Jurkat, Clone E6-1 (cell line): Measurements from ENCODE around the gene AMHR2. TPM values are rescaled to one million over a fixed set of nuclear protein-coding genes. Genes with fewer than 3 reads are reported as not detected.
A peak's percentile ranks its signal among the peaks of the same experiment; 100 is the strongest.
"Not testable (repeated sequence)": the region's sequence is repeated elsewhere in the genome, so short reads cannot be mapped to it uniquely, and the experiment has no call there.

Source experiments
- DNase-seq: peaks from one replicate; pipeline ENCODE4 v3.0.0-alpha.2; 2011; ENCODE audit warnings: low read depth, low spot score
- H3K4me3 ChIP-seq: 2 replicates; pipeline ENCODE4 v1.5.1; 2011; ENCODE audit warnings: mild to moderate bottlenecking, low read length, control low read depth, moderate library complexity
- polyA plus RNA-seq: library from polyadenylated mRNA; unstranded; fragments of >200 nt; gene quantifications from one replicate; pipeline ENCODE4 v1.2.1, GENCODE V29; 2012; ENCODE audit warnings: missing spikeins; ENCODE audit not compliant: insufficient read length, insufficient read depth

The AMHR2 gene
- not detected for polyA plus RNA-seq

DNA sequence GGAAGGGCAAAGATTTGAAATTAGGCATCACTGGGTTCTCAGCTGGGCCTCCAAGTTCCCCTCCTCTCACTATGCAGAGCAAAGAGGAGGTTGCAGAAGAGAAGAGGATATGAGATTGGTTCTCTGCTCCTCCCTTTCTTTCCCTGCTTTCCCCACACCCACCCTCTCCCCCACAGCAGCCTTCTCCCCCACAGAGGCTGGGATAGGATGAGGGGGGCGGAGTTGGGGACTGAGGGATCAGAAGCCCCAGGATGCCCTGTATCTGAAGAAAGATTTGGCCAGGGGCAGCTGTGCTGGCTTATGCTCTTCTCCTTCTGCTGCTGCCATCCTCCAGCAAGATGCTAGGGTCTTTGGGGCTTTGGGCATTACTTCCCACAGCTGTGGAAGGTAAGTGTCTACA, at the start of gene AMHR2:
AMHR2 (plus strand) TSS at position 259 of the 400 bp plus-strand sequence; CDS start at position 339, 80 bp downstream.
- no peak within 1 kb of the TSS for H3K4me3 ChIP-seq
- no peak for DNase-seq

GRCh38 chr12:53374277-53374676, 49.4 kb upstream of the AMHR2 start:
- DNase-seq, result not testable (repeated sequence)

GRCh38 chr12:53376747-53377146, 46.9 kb upstream of the AMHR2 start:
- H3K4me3 ChIP-seq, result no peak overlapping the region
- DNase-seq, result no peak

More at GRCh38 chr12:53374277-53374676, 49.4 kb upstream of the AMHR2 start:
- H3K4me3 ChIP-seq, result not testable (repeated sequence)

DNA sequence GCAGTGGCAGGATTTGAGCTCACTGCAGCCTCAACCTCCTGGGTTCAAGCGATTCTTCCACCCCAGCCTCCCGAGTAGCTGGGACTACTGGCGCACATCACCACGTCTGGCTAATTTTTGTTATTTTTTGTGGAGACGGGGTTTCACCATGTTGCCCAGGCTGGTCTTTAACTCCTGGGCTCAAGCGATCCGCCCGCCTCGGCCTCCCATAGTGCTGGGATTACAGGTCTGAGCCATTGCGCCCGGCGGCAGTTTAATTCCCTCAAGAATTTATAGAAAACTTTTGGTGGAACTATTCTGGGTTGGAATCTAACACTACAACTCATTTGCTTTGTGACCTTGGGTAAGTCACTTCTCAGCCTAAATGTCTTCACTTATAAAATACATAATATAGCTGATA, 45.4 kb upstream of the AMHR2 start:
- peak overlapping the region; percentile 85 for H3K4me3 ChIP-seq
- no peak for DNase-seq

DNA sequence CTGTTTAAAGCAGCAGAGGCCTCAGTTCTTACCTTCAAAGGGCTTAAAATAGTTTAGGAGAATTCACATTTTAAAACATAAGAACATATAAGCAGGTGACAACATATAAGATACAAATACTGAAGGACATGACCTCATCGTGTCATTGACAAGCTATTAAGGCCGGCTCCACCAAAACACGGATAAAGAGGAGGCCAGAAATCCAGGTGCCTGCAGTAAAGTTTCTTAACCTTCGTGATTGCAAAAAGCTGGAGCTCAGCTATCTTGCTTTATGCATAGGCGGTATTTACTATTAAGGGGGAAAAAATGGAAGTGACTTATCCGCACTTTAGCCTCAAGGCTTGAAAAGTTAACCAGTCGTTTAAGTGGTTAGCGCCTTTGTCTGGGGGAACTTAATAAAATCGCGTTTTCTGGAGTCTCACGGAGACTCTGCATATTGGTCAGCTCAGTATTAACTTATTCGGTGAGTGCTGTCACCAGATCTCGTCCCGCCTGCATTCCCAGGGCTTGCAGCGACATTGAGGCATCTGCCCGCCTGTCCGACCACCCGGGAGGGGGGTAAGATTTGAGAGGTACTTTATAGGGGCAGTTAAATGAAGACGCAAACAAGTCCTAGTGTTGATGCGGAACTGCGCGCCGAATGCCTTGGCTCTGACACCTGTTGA, 44.8 kb upstream of the AMHR2 start:
- DNase-seq, result no peak
- H3K4me3 ChIP-seq, result peak overlapping the region; percentile 85

GRCh38 chr12:53379389-53380103, 44.1 kb upstream of the AMHR2 start:
- peak; percentile 100 for DNase-seq
- H3K4me3 ChIP-seq, result peak overlapping the region; percentile 85

DNA sequence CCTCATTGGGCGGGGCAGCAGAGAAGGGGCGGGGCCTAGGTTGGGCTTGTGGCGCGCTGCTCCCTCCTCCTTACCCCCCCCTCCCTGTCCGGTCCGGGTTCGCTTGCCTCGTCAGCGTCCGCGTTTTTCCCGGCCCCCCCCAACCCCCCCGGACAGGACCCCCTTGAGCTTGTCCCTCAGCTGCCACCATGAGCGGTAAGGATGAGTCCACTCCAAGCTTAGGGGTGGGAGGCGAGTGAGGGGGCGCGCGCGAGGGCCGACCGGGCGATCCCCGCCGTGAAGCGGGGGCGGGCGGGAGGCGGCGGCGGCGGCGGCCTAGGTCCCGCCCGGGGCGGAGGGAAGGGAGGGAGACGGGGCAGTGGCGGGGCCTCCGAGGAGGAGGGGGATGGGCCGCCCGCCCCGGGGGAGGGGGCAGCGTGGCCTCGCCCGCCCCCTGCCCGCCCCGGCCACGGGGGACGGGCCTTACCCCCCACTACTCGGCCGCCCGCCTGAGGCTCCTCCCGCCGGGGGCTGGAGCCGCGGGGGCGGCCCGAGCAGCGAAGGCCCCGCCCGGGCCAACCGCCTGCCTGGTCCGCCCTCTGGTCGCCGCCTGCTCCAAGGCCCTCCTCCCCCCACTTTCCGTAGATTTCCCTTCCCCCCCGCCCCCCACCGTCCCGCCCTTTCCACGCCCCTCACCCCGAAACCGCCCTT, 43.4 kb upstream of the AMHR2 start, which contains the start of gene SP1:
SP1 (plus strand) TSS at position 73 of the 690 bp plus-strand sequence; CDS start at position 189, 116 bp downstream.
- H3K4me3 ChIP-seq, result peak within 1 kb of the TSS; percentile 85
- DNase-seq, result peak; percentile 85

- peak overlapping the region; percentile 59 for H3K4me3 ChIP-seq
- no peak for DNase-seq
These were observed 42.6 kb upstream of the AMHR2 start for GRCh38 chr12:53380794-53381730.

GRCh38 chr12:53381731-53382630, 41.7 kb upstream of the AMHR2 start:
- DNase-seq, result peak; percentile 29
- H3K4me3 ChIP-seq, result no peak overlapping the region

DNA sequence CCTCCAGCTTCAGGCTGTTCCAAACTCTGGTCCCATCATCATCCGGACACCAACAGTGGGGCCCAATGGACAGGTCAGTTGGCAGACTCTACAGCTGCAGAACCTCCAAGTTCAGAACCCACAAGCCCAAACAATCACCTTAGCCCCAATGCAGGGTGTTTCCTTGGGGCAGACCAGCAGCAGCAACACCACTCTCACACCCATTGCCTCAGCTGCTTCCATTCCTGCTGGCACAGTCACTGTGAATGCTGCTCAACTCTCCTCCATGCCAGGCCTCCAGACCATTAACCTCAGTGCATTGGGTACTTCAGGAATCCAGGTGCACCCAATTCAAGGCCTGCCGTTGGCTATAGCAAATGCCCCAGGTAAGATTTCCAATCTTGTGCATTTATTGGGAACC, 40.4 kb upstream of the AMHR2 start:
- no peak overlapping the region for H3K4me3 ChIP-seq
- no peak for DNase-seq

DNA sequence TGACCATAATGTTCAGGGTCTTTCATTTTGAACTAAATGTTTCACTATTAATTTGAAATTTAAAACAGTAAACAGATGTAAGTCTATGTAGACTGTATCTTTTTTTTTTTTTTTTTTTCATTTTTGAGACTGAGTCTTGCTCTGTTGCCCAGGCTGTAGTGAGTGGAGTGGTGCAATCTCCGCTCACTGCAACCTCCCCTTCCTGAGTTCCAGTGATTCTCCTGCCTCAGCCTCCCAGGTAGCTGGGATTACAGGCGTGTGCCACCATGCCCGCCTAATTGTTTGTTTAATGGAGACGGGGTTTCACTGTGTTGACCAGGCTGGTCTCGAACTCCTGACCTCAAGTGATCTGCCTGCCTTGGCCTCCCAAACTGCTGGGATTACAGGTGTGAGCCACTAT, 37.3 kb upstream of the AMHR2 start:
- not testable (repeated sequence) for H3K4me3 ChIP-seq, DNase-seq

DNA sequence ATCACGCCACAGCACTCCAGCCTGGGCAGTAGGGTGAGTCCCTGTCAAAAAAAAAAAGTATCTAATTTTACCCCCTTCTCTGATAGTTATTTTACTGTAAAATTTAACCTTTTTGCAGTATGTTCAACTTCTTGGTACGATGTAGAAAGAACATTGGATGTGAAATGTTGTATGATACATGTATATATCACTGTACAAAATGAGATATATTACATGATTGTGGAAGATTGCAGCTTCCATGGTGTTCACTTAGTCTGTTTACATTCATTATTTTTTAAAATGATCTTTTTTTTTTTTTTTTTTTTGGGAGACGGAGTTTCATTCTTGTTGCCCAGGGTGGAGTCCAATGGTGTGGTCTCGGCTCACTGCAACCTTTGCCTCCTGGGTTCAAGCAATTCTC, 34.7 kb upstream of the AMHR2 start:
- no peak for DNase-seq
- no peak overlapping the region for H3K4me3 ChIP-seq

DNA sequence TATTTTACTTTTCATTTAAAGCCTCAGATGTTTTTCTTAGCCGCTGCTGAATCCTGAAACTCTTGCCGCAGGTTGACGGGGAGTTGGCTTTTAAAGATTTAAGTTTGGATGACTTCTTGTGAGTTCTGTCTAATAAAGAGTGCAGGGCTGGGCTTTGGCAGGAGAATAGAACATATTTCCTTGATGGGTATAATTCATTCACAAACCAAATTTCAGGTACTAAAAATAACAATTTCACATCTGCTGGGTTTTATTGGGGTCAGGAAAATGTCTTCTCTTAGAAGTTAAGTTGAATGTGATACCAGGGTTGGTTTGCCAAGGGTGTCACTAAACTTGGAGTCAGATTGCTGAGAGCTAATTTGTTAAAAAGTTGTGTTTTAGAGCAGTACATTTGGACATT, 34.0 kb upstream of the AMHR2 start:
- DNase-seq, result no peak
- H3K4me3 ChIP-seq, result no peak overlapping the region

DNA sequence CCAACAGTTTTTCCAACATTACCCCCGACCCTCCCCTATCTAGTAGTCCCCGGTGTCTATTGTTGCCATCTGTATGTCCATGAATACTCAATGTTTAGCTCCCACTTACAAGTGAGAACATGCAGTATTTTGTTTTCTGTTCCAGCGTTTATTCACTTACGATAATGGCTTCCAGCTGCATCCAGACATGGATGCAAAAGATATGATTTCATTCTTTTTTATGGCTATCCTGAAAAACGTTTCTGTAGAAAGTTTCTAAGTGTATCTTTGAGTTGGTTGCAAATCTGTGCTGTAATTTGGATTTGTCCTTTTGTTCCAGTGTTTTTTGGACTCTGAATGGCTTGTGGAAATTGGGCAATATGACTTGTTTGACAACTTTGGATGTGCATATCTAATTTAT, 31.9 kb upstream of the AMHR2 start:
- no peak overlapping the region for H3K4me3 ChIP-seq
- no peak for DNase-seq

GRCh38 chr12:53399896-53400295, 23.8 kb upstream of the AMHR2 start:
- H3K4me3 ChIP-seq, result no peak overlapping the region
- no peak for DNase-seq

- DNase-seq, H3K4me3 ChIP-seq: not testable (repeated sequence)
These were observed 21.3 kb upstream of the AMHR2 start for GRCh38 chr12:53402351-53402750.

DNA sequence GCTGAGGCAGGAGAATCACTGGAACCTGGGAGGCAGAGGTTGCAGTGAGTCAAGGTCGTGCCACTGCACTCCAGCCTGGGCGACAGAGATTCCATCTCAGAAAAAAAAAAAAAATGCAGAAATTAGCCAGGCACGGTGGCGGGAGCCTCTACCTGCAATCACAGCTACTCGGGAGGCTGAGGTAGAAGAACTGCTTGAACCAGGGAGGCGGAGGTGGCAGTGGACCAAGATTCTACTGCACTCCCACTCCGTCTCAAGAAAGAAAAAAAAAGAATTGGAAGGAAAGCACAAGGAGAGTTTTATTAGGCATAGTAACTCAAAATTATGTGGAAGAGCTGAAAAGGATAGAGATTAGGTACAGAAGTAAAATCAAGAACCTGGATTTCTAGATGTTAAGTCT, 20.8 kb upstream of the AMHR2 start:
- DNase-seq, result no peak
- H3K4me3 ChIP-seq, result no peak overlapping the region

GRCh38 chr12:53410951-53411350, 12.7 kb upstream of the AMHR2 start:
- no peak overlapping the region for H3K4me3 ChIP-seq

More at GRCh38 chr12:53410951-53411350, 12.7 kb upstream of the AMHR2 start:
- no peak for DNase-seq
